Heart right ventricle (tissue), 16 donors: ENCODE results near the gene SFXN2. TPM values are rescaled to one million over a fixed set of nuclear protein-coding genes. Genes with fewer than 3 reads are reported as not detected.

Experiments used
- ATAC-seq, 8 donors: fragments of 200-7000 bp; cut with Tn5 transposase; one replicate each; pipeline ENCODE4 v1.9.1; 2020; ENCODE audit warnings: mild to moderate bottlenecking in 8 of 8, moderate library complexity in 8 of 8, moderate number of reproducible peaks in 1 of 8
- DNase-seq, 2 donors: peaks; one replicate each; pipeline ENCODE4 v3.0.0-alpha.2; 2020
- H3K27ac ChIP-seq, 10 donors: fragments of 200-600 bp; sonication (generic) in 2 of 10; one replicate each; pipeline versions ENCODE4 v1.5.0 to v1.8.0; 2020 to 2022; ENCODE audit warnings: mild to moderate bottlenecking in 3 of 10
- H3K27me3 ChIP-seq, 7 donors: fragments of 200-600 bp; one replicate each; pipeline ENCODE4 v1.8.0; 2021 to 2022; ENCODE audit warnings: mild to moderate bottlenecking in 2 of 7
- H3K36me3 ChIP-seq, 9 donors: fragments of 200-600 bp; sonication (generic) in 1 of 9; one replicate each; pipeline versions ENCODE4 v1.5.0 to v1.8.0; 2020 to 2022; ENCODE audit warnings: mild to moderate bottlenecking in 2 of 9
- H3K4me1 ChIP-seq, 9 donors: fragments of 200-600 bp; sonication (generic) in 1 of 9; one replicate each; pipeline versions ENCODE4 v1.5.0 to v1.8.0; 2020 to 2022; ENCODE audit warnings: mild to moderate bottlenecking in 4 of 9
- H3K4me3 ChIP-seq, 10 donors: fragments of 200-600 bp; sonication (generic) in 2 of 10; one replicate each; pipeline versions ENCODE4 v1.5.0 to v1.8.0; 2020 to 2022; ENCODE audit warnings: mild to moderate bottlenecking in 7 of 10, moderate library complexity in 2 of 10
- H3K9me3 ChIP-seq, 11 donors: fragments of 200-600 bp in 10 of 11; sonication (generic) in 2 of 11; one replicate each; pipeline versions ENCODE4 v1.5.0 to v1.8.0; 2013 to 2022; ENCODE audit warnings: mild to moderate bottlenecking in 2 of 11, control low read depth in 1 of 11, moderate library complexity in 1 of 11
- CTCF ChIP-seq, 9 donors: fragments of 200-600 bp; sonication (generic) in 2 of 9; IDR thresholded peaks; one replicate each; pipeline versions ENCODE4 v1.5.0 to v1.8.0; 2021 to 2022; ENCODE audit warnings: antibody characterized with exemption in 9 of 9, mild to moderate bottlenecking in 5 of 9, moderate library complexity in 1 of 9
- WGBS, 2 donors: extraction: QIAGEN DNeasy Blood & Tissue Kit; methylation state at CpG; one replicate each; pipeline ENCODE4 v1.1.7; 2013; ENCODE audit warnings: inconsistent platforms in 1 of 2; 5-methylcytosine and 5-hydroxymethylcytosine counted together
- intact Hi-C, 10 donors: fragments of 100-400 bp; cut with DNase I; formaldehyde crosslinking; loops; one replicate each; pipeline versions ENCODE4 v1.11.1 to v1.14.2; 2022
- polyA plus RNA-seq, 2 donors: library from polyadenylated mRNA; stranded (reverse); fragments of 200-250 nt; gene quantifications; one replicate each; pipeline ENCODE4 v1.2.3, GENCODE V29; 2013
- total RNA-seq, 10 donors: library from RNA; stranded (reverse); fragmentation: NEBNext Ultra II Directional in 3 of 10; extraction: Animal tissue kit (Norgen Biotek cat#: 25700) in 3 of 10; gene quantifications; one replicate each; pipeline versions ENCODE4 v1.2.1 to v1.2.4, GENCODE V29; 2021 to 2023
- donor health status: Arrhythmogenic right ventricular cardiomyopathy.
- donor health status: ischemic (EF 13 %, LVEDD 7.1; RV severe dilation, severe dysfunction).
- donor health status: healthy with polysubstance abuse.
- donor health status: DM: no; HTN: yes; CAD: no.
- donor health status: DM: no; HTN: no; CAD: no.
- donor health status: ischemic (EF 25% LVEDD 6.9; RV normal size, moderate dysfunction).
- donor health status: ischemic (EF 25% LVEDD 5.7; RV mildly dilated, moderate dysfunction).
- donor health status: healthy.
- donor health status: DM: yes; HTN: yes; CAD: no.
- donor health status: Ischemic cardiomyopathy.
- donor health status: ischemic (EF 35%, LVEDD 5.7; RV mildly dilated, moderate dysfunction).
- donor health status: nonischemic (EF 11% LVEDD 7.7; RV severe dilation, severe dysfunction).
- donor health status: DM: yes; HTN: yes; CAD: no.
- donor health status: PGD.
- donor health status: ischemic (EF 29% LVEDD 5.4; RV normal size, mild dysfunction).
- donor health status: nonischemic (EF 23%, LVEDD 6.1; RV moderate dilation, normal function).

Gene SFXN2
- total and polyA plus RNA-seq, 12 donors = 0.89 to 4.5 (median 2.5) TPM

GRCh38 chr10:102781090-102781920, 66.9 kb downstream of the SFXN2 start:
- H3K4me1 ChIP-seq = peaks cover 48 to 100% (median 94%) of the 10 kb centered on the region in 9 donors
- peak in 1 of 2 donors; percentile 56 for DNase-seq
- H3K27me3 ChIP-seq = no peaks in the 10 kb centered on the region
- peak in 1 of 8 donors; percentile 13 for ATAC-seq
- no peak for TF ChIP-seq CTCF (IDR thresholded peaks at IDR 0.05)
- peak overlapping the region; percentile 74 to 99 (median 96) for H3K27ac ChIP-seq
- peaks cover 0 to 3% (median 0%) of the 10 kb centered on the region in 9 donors for H3K36me3 ChIP-seq
- WGBS, 2 donors = 26 to 29% methylated on average over 8 of the region's 8 CpGs
- intact Hi-C loops = no loop called here
- H3K9me3 ChIP-seq = no peaks in the 10 kb centered on the region
- peak overlapping the region in 3 of 10 donors; percentile 6 to 26 (median 10) for H3K4me3 ChIP-seq

GRCh38 chr10:102781921-102782557, 67.6 kb downstream of the SFXN2 start:
- Histone ChIP-seq H3K27me3 (no peaks in the 10 kb centered on the region), H3K9me3 (no peaks in the 10 kb centered on the region), H3K4me1 (peaks cover 54 to 100% (median 99%) of the 10 kb centered on the region in 9 donors), H3K4me3 (peak overlapping the region in 5 of 10 donors; percentile 11 to 27 (median 21)), H3K27ac (peak overlapping the region; percentile 74 to 99 (median 96)), H3K36me3 (peaks cover 0 to 3% (median 0%) of the 10 kb centered on the region in 9 donors)
- TF ChIP-seq CTCF (IDR thresholded peaks at IDR 0.05) = no peak
- DNase-seq (no peak), ATAC-seq (peak in 7 of 8 donors; percentile 27 to 60 (median 43))
- intact Hi-C loops = loop anchor here in 1 of 10 donors (2.0 kb wide), 1 partner anchor 15 kb away; no protein-coding TSS in a partner anchor
- 51 to 54% methylated on average over 6 of the region's 6 CpGs for WGBS, 2 donors

- peaks cover 0 to 3% (median 0%) of the 10 kb centered on the region in 9 donors for H3K36me3 ChIP-seq
- intact Hi-C loops = loop anchor here in 1 of 10 donors (2.0 kb wide), 1 partner anchor 14 kb away; no protein-coding TSS in a partner anchor
- H3K4me1 ChIP-seq = peaks cover 50 to 99% (median 93%) of the 10 kb centered on the region in 9 donors
- H3K27me3 ChIP-seq = no peaks in the 10 kb centered on the region
- WGBS, 2 donors = 16 to 17% methylated on average over 18 of the region's 18 CpGs
- TF ChIP-seq CTCF (IDR thresholded peaks at IDR 0.05) = no peak
- peak overlapping the region; percentile 74 to 99 (median 96) for H3K27ac ChIP-seq
- peak; percentile 46 to 88 (median 78) for ATAC-seq
- DNase-seq = peak; percentile 59 to 72
- H3K9me3 ChIP-seq = no peaks in the 10 kb centered on the region
- peak overlapping the region in 7 of 10 donors; percentile 10 to 27 (median 13) for H3K4me3 ChIP-seq
Measured at GRCh38 chr10:102782673-102783551, 68.5 kb downstream of the SFXN2 start.
